ENCODE results near the gene KHK.
A peak's percentile ranks its signal among the peaks of the same experiment; 100 is the strongest.
"Not testable (repeated sequence)": the region's sequence is repeated elsewhere in the genome, so short reads cannot be mapped to it uniquely, and the experiment has no call there.

KHK gene

DNA sequence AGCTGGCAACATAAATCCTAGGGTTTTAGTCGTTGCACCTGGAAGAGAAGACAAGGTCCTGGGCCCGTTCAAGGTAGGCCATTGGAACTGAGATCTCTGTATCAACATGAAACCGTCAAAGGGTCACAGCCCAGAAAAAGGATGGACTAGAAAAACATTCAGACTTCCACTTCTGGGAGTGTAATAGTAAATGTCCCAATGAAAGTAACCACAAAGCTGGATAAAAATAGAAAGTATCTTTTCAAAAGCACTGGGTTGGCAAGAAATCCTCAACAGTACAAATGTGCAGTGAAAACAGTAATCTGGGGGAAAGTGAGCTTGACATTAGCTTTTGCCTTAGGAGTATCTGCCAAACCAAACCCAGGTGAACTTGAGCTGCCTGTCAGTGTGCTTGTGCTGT is 19.4 kb downstream of the KHK start:
- Mint-ChIP-seq H3K4me3 (no peak overlapping the region), H3K4me1 (no peaks in the 10 kb centered on the region), H3K27me3 (peaks cover 19% of the 10 kb centered on the region), H3K9me3 (no peaks in the 10 kb centered on the region), H3K27ac (no peak overlapping the region), H3K36me3 (no peaks in the 10 kb centered on the region)
- CTCF ChIA-PET = interaction anchor here (1.7 kb wide), 1 partner anchor 9 kb away, joined by 3 read pairs; no protein-coding TSS in a partner anchor
- DNase-seq = no peak

DNA sequence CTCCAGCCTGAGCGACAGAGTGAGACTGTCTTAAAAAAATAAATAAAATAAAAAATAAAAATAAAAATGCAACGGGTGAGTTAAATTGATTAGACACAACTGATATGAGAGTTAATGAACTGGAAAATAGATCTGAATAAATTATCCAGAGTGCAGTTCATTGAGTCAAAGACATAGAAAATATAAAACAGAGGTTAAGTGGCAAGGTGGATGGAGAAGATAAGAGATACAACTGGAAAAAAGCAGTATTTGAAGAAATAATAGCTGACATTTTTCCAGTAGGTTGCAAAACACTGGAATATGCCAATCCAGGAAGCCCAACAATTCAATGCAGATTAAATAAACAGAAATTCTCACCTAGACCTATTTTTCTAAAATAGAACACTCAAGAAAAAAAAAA is 21.6 kb downstream of the KHK start:
- Mint-ChIP-seq H3K36me3 (no peaks in the 10 kb centered on the region), H3K4me3 (no peak overlapping the region), H3K27me3 (peaks cover 25% of the 10 kb centered on the region), H3K27ac (no peak overlapping the region), H3K4me1 (no peaks in the 10 kb centered on the region), H3K9me3 (no peaks in the 10 kb centered on the region)
- no peak for DNase-seq
- CTCF ChIA-PET = no interaction called here

DNA sequence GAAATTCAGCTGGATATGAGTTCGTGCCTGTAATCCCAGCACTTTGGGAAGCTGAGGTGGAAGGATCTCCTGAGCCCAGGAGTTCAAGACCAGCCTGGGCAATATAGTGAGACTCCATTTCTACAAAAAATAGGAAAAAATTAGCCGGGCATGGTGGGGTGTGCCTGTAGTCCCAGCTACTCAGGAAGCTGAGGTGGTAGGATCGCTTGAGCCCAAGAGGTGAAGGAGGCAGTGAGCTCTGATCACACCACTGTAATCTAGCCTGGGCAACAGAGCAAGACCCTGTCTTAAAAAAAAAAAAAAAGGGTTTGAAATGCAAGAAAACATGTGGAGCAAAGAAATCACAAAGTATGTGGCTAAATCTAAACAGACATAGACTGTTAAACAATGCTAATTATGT is 22.5 kb downstream of the KHK start:
- CTCF ChIA-PET = no interaction called here
- DNase-seq = no peak
- no peaks in the 10 kb centered on the region for H3K36me3 Mint-ChIP-seq
- H3K4me3 Mint-ChIP-seq = no peak overlapping the region
- H3K9me3 Mint-ChIP-seq = no peaks in the 10 kb centered on the region
- peaks cover 28% of the 10 kb centered on the region for H3K27me3 Mint-ChIP-seq
- H3K27ac Mint-ChIP-seq = no peak overlapping the region
- H3K4me1 Mint-ChIP-seq = no peaks in the 10 kb centered on the region

DNA sequence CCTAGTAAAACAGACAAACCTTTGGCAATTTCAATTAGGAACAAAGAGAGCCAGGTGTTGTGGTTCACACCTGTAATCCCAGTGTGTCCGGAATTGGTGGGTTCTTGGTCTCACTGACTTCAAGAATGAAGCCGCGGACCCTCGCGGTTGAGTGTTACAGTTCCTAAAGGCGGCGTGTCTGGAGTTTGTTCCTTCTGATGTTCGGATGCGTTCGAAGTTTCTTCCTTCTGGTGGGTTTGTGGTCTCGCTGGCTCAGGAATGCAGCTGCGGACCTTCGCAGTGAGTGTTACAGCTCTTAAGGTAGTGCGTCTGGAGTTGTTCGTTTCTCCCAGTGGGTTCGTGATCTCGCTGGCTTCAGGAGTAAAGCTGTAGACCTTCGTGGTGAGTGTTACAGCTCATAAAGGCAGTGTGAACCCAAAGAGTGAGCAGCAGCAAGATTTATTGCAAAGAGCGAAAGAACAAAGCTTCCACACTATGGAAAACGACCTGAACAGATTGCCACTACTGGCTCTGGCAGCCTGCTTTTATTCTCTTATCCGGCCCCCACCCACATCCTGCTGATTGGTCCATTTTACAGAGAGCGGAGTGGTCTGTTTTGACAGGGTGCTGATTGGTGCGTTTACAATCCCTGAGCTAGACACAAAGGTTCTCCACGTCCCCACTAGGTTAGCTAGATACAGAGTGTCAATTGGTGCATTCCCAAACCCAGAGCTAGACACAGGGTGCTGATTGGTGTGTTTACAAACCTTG is 24.2 kb downstream of the KHK start:
- H3K9me3 Mint-ChIP-seq, CTCF ChIA-PET, H3K4me3 Mint-ChIP-seq, H3K4me1 Mint-ChIP-seq, H3K36me3 Mint-ChIP-seq, H3K27ac Mint-ChIP-seq, DNase-seq: not testable (repeated sequence)
- H3K27me3 Mint-ChIP-seq = peaks cover 28% of the 10 kb centered on the region

DNA sequence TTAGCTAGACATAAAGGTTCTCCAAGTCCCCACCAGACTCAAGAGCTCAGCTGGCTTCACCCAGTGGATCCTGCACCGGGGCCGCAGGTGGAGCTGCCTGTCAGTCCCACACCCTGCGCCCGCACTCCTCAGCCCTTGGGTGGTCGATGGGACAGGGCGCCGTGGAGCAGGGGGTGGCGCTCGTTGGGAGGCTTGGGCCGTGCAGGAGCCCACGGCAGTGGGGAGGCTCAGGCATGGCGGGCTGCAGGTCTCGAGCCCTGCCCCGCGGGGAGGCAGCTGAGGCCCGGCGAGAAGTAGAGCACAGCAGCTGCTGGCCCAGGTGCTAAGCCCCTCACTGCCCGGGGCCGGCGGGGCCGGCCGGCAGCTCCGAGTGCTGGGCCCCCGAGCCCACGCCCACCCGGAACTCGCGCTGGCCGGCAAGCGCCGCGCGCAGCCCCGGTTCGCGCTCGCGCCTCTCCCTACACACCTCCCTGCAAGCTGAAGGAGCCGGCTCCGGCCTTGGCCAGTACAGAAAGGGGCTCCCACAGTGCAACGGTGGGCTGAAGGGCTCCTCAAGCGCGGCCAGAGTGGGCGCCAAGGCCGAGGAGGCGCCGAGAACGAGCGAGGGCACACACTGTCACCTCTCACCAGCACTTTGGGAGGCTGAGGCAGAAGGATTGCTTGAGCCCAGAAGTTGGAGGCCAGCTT is 25.0 kb downstream of the KHK start:
- H3K4me1 Mint-ChIP-seq, H3K4me3 Mint-ChIP-seq, H3K9me3 Mint-ChIP-seq, CTCF ChIA-PET, H3K27ac Mint-ChIP-seq, H3K36me3 Mint-ChIP-seq, DNase-seq: not testable (repeated sequence)
- H3K27me3 Mint-ChIP-seq = peaks cover 28% of the 10 kb centered on the region

DNA sequence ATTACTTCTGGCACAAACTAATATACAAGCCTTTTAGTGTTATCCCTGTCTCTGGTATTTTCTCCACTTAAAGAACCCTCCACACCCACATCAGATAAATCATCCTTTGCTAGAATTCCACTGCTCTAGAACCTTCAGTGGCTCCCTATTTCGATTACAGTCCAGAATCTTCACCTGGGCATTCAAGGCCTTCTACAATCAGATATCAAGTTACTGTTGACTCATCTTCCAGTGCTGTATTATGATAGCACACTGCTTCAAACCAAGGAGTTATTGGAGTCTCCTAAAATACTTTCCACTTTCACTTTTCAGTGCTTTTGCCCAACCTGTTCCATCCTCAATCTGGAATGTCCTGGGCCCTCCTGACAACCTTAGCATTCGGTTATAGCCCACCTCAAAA is 28.9 kb downstream of the KHK start:
- DNase-seq = no peak
- Mint-ChIP-seq H3K27ac (no peak overlapping the region), H3K4me1 (peaks cover 13% of the 10 kb centered on the region), H3K27me3 (peaks cover 54% of the 10 kb centered on the region), H3K9me3 (no peaks in the 10 kb centered on the region), H3K4me3 (no peak overlapping the region), H3K36me3 (no peaks in the 10 kb centered on the region)
- CTCF ChIA-PET = interaction anchor here (0.8 to 1.9 kb wide), 2 partner anchors 12 to 15 kb away, joined by 3 to 6 read pairs; no protein-coding TSS in a partner anchor

DNA sequence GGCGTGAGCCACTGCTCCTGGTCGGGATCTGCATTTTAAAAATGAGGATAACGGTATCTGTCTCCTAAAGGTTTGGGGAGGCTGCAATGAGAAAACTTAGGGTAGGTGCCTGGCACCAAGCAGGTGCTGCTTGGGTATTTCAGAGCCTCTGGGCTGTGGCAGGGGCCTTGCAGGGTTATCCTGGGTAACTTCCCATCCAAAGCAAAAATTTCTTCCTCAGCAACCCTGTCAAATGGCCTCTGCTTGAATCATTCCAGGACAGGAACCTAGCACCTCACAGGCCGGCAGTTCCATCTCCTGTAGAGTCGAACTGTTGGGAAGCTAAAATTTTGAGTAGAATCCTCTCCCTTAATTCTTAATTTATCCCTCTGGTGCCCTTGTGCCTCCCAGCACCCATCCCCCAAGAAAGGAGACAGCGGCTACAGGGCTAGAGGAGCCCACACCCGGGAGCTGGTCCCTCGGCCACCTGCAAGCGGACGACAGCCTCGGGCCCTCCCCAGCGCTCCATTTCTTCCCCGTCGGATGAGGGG is 31.5 kb downstream of the KHK start:
- Mint-ChIP-seq H3K9me3 (no peaks in the 10 kb centered on the region), H3K27me3 (peaks cover 74% of the 10 kb centered on the region), H3K4me3 (peak overlapping the region; percentile 13), H3K27ac (no peak overlapping the region), H3K36me3 (no peaks in the 10 kb centered on the region), H3K4me1 (peaks cover 15% of the 10 kb centered on the region)
- CTCF ChIA-PET = interaction anchor here (0.6 kb wide), 1 partner anchor 51 kb away, joined by 5 read pairs; no protein-coding TSS in a partner anchor
- no peak for DNase-seq

DNA sequence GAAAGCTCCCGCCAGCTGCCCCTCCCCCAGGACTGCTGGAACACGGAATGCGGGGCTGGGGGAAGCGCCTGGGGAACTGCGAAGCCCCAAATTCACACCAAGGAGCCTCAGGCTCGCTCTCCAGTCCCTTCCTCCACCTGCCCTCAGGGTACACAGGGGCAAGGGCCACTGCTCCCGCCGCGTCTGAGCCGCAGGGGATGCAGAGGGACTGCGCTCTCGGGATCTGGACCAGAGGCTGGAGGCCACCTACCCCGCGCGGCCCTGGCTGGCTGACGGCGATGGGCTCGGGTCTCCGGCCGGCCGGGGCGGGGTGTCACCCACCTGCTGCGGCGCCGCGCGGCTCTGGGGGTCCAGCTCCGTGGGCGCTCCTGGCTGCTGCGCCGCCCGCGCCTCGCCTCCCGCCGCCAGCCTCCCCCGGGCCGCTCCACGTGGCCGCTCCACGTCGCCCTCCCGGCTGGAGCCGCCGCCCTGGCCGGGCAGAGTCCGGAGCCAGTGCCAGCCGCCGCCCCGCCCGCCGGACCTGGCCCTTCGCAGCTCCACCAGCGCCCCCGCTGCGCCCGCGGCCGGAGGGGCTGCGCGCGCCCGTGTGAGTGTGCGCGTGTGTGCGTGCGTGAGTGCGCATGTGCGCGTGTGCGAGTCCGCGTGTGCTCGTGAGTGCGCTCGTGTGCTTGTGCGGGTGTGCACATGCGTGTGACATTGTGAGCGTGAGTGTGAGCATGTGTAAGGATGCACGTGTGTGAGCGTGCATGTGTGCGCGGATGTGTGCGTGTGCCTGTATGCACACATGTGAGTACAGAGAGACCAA is 32.2 kb downstream of the KHK start, which contains the start of gene CGREF1:
Gene CGREF1, minus strand, starts transcription at position 604 of the 805 bp plus-strand sequence. CDS start 14,762 bp downstream, outside the sequence.
- Mint-ChIP-seq H3K4me1 (peaks cover 19% of the 10 kb centered on the region), H3K9me3 (no peaks in the 10 kb centered on the region), H3K27me3 (peaks cover 74% of the 10 kb centered on the region), H3K4me3 (peak within 1 kb of the TSS; percentile 77), H3K36me3 (no peaks in the 10 kb centered on the region), H3K27ac (no peak within 1 kb of the TSS)
- CTCF ChIA-PET = no interaction called here
- peak; percentile 32 for DNase-seq

DNA sequence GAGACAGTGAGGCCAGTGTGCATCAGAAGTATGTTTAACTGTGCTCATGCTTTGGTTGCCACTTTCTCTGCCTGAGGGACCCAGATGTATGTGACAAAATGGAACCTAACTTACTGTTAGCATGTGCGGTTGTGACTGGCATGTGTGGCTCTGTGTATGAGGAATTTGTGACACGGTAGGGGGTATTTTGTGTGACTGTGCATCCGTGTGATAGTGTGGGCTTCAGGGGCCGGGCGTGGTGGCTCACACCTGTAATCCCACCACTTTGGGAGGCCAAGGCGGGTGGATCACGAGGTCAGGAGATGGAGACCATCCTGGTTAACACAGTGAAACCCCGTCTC is 32.7 kb downstream of the KHK start:
- H3K36me3 Mint-ChIP-seq, H3K9me3 Mint-ChIP-seq, H3K27ac Mint-ChIP-seq, DNase-seq, CTCF ChIA-PET: not testable (repeated sequence)
- Mint-ChIP-seq H3K4me3 (peak overlapping the region; percentile 77), H3K4me1 (peaks cover 22% of the 10 kb centered on the region), H3K27me3 (peaks cover 72% of the 10 kb centered on the region)

DNA sequence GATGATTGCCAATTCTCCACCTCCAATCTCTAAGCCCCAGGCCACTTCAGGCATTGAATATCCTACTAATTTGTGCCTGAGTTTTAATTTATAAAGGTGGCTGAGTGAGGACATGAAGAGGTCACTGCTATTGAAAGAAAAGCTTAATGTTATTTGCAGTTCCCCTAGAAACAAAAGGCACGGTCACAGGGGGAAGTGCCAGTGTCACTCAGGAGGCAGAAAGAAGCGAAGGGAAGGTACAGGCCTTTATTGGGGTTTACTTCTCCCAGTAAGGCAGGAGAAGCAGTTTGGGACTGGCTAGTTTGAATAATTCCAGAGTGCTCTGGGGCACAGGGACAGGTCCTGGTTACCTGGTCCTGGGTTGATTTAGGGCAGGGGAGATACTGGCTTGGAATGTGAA is 35.3 kb downstream of the KHK start:
- no peak for DNase-seq
- Mint-ChIP-seq H3K36me3 (no peaks in the 10 kb centered on the region), H3K4me3 (no peak overlapping the region), H3K27me3 (peaks cover 62% of the 10 kb centered on the region), H3K27ac (no peak overlapping the region), H3K9me3 (no peaks in the 10 kb centered on the region), H3K4me1 (peaks cover 22% of the 10 kb centered on the region)
- CTCF ChIA-PET = no interaction called here

DNA sequence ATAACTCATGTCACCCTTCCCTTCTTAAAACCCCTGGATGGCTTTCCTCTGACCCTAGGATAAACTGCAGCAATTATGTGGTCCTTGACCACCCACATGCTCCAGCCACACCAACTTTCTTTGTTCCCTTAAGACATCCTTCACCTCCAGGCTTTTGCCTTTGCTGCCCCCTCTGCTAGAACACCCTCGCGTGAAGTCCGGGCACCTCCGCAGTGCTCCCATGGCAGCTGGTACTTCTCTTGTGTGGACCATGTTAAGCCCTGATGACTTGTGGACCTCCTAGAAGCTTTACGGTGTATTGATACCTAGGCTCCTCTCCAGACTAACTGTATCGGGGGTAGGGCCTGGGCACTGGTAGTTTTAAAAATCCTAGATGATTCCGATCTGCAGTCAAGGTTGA is 36.2 kb downstream of the KHK start:
- Mint-ChIP-seq H3K9me3 (no peaks in the 10 kb centered on the region), H3K27ac (no peak overlapping the region), H3K36me3 (no peaks in the 10 kb centered on the region), H3K4me3 (peak overlapping the region; percentile 71), H3K27me3 (peaks cover 56% of the 10 kb centered on the region), H3K4me1 (peaks cover 22% of the 10 kb centered on the region)
- CTCF ChIA-PET = interaction anchor here (0.8 to 2.6 kb wide), 9 partner anchors 10 to 180 kb away, joined by 3 to 19 read pairs (median 4); partner anchors contain the start of genes AGBL5 and PREB
- no peak for DNase-seq

DNA sequence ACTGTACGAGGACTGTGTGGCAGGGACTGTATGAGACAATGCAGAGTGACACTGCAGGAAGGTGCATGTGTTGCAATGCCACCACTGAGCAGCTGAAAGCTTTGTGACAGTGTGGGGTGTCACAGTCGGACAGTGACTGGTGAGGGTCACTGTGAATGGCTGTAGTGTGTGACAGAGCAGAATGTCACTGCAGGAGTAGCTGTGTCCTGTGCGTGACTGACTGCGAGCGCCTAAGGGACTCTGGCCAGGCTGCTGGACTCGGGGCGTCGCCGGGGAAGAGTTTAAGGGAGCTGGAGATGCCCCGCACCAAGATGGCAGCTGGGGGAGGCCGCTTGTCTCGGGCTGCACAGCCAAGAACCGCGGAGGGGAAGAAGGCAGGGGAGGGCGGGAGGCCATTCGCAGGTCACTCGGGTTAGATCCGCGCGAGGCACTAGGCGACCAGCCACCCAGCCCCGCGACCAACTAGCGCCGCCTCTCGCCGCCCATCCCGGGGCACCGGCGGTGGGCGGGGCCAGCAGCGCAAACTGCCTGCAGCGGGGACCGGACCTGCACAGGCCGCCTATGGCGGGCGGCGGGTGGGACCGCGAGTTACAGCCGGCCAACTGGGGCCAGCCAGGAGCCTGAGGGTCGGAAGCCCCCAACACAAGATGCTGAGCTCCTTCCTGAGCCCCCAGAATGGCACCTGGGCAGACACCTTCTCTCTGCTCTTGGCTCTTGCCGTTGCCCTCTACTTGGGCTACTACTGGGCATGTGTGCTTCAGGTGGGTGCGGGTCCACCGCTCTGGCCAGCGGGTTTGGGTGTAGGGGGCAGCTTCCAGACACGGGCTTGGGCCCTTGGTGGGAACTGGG is 37.0 kb downstream of the KHK start, which contains the start of gene ABHD1:
Gene ABHD1, plus strand, starts transcription at position 514 of the 849 bp plus-strand sequence. Its CDS starts 134 bp downstream, at position 648.
- DNase-seq = peak; percentile 76
- peak within 1 kb of the TSS; percentile 17 for H3K27ac Mint-ChIP-seq
- no peaks in the 10 kb centered on the region for H3K36me3 Mint-ChIP-seq
- H3K9me3 Mint-ChIP-seq = no peaks in the 10 kb centered on the region
- CTCF ChIA-PET = interaction anchor here (0.8 to 2.6 kb wide), 9 partner anchors 10 to 179 kb away, joined by 3 to 19 read pairs (median 4); partner anchors contain the start of genes AGBL5 and PREB
- H3K4me1 Mint-ChIP-seq = peaks cover 20% of the 10 kb centered on the region
- H3K4me3 Mint-ChIP-seq = peak within 1 kb of the TSS; percentile 73
- peaks cover 48% of the 10 kb centered on the region for H3K27me3 Mint-ChIP-seq

DNA sequence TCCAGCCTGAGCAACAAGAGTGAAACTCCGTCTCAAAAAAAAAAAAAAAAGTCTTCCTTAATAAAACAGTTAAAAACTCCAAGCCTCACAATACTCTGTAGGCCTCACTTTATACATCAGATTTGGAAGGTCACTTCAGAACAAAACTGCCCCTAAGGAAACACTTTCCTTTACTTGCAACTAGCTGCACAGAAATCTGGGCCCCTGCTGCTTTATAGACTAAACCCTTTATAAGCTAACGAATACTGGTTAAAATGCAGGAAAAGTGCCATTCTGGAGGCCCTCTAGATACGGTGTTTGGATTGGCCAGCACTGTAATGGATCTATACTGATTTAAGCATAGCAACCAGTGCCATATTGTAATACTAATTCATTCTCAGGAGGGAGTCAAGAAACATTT is 38.5 kb downstream of the KHK start:
- no peak overlapping the region for H3K27ac Mint-ChIP-seq
- DNase-seq = no peak
- H3K36me3 Mint-ChIP-seq = peaks cover 6% of the 10 kb centered on the region
- peaks cover 10% of the 10 kb centered on the region for H3K4me1 Mint-ChIP-seq
- H3K4me3 Mint-ChIP-seq = no peak overlapping the region
- H3K27me3 Mint-ChIP-seq = peaks cover 34% of the 10 kb centered on the region
- no peaks in the 10 kb centered on the region for H3K9me3 Mint-ChIP-seq
- CTCF ChIA-PET = interaction anchor here (1.0 to 2.6 kb wide), 2 partner anchors 8 to 558 kb away, joined by 3 to 19 read pairs; partner anchors contain the start of gene PREB
